C1 segment of cervical spinal cord (tissue), 14 donors: ENCODE data around the gene MBOAT1.

Source experiments
- DNase-seq, 14 donors: peaks; one replicate each; lab custom pipeline; 2025; lab: John Stamatoyannopoulos, UW

MBOAT1 gene

GRCh38 chr6:20137240-20137639, 75.0 kb downstream of the MBOAT1 start:
- no peak for DNase-seq

GRCh38 chr6:20135677-20136268, 76.5 kb downstream of the MBOAT1 start:
- DNase-seq = no peak

- DNase-seq = no peak
Measured at GRCh38 chr6:20134613-20135012, 77.7 kb downstream of the MBOAT1 start.

GRCh38 chr6:20129290-20130088, 82.8 kb downstream of the MBOAT1 start:
- no peak for DNase-seq

- DNase-seq = no peak
Measured at GRCh38 chr6:20128018-20128417, 84.3 kb downstream of the MBOAT1 start.

GRCh38 chr6:20126789-20127653, 85.2 kb downstream of the MBOAT1 start:
- peak in 11 of 14 donors; percentile 11 to 68 (median 39) for DNase-seq

GRCh38 chr6:20126102-20126752, 86.0 kb downstream of the MBOAT1 start:
- DNase-seq = no peak

GRCh38 chr6:20124545-20124944, 87.7 kb downstream of the MBOAT1 start:
- no peak for DNase-seq

GRCh38 chr6:20119485-20119884, 92.8 kb downstream of the MBOAT1 start:
- DNase-seq = no peak

GRCh38 chr6:20118892-20119291, 93.4 kb downstream of the MBOAT1 start:
- no peak for DNase-seq

GRCh38 chr6:20117474-20117873, 94.8 kb downstream of the MBOAT1 start:
- no peak for DNase-seq

GRCh38 chr6:20116792-20117191, 95.5 kb downstream of the MBOAT1 start:
- no peak for DNase-seq

- DNase-seq = no peak
Measured at GRCh38 chr6:20115246-20115980, 96.9 kb downstream of the MBOAT1 start.

GRCh38 chr6:20113649-20114224, 98.5 kb downstream of the MBOAT1 start:
- DNase-seq = no peak

GRCh38 chr6:20112841-20113240, 99.4 kb downstream of the MBOAT1 start:
- no peak for DNase-seq

- DNase-seq = no peak
Measured at GRCh38 chr6:20112241-20112640, 100.0 kb downstream of the MBOAT1 start.

GRCh38 chr6:20110478-20110877, 101.8 kb downstream of the MBOAT1 start:
- DNase-seq = no peak

- DNase-seq = no peak
Measured at GRCh38 chr6:20109526-20109925, 102.7 kb downstream of the MBOAT1 start.

- no peak for DNase-seq
Measured at GRCh38 chr6:20105838-20106237, 106.4 kb downstream of the MBOAT1 start.

GRCh38 chr6:20104696-20105095, 107.6 kb downstream of the MBOAT1 start:
- DNase-seq = no peak
